Mammary epithelial cell (primary cell): ENCODE measurements around the gene MFSD1.

Source experiments
- EZH2 ChIP-seq: IDR thresholded peaks from 2 replicates; pipeline ENCODE4 v1.6.1; 2012; ENCODE audit warnings: low read length, inconsistent platforms, borderline replicate concordance
- TF ChIP-seq, protein P1 (sequence below), 2 donors: IDR thresholded peaks in 1 of 2; conservative IDR thresholded peaks in 1 of 2; 2 replicates each; pipeline ENCODE4 v1.5.1; 2011 to 2012; ENCODE audit warnings: inconsistent platforms in 2 of 2, low read length in 2 of 2, mild to moderate bottlenecking in 2 of 2, control low read depth in 1 of 2, low read depth in 1 of 2; ENCODE audit not compliant: insufficient read depth in 1 of 2; ENCODE audit errors: extremely low read depth in 1 of 2

DNA sequence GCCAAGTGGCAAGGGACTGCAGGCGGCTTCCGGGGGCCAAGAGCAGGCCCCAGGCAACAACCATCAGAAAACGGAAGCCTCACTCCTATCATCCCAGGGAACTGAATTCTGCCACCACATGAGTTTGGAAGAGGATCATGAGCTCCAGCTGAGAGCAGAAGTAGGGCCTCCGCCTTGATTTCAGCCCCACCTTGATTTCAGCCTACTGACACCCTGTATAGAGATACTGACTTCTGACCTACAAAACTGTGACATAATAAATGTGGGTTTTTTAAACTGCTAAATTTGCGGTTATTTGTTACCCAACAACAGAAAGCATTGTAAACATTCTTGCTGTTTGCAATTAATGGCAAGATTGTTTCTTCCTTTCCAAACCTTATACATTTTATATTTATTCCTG lies 48.0 kb upstream of the MFSD1 start:
- TF ChIP-seq, protein P1, sequence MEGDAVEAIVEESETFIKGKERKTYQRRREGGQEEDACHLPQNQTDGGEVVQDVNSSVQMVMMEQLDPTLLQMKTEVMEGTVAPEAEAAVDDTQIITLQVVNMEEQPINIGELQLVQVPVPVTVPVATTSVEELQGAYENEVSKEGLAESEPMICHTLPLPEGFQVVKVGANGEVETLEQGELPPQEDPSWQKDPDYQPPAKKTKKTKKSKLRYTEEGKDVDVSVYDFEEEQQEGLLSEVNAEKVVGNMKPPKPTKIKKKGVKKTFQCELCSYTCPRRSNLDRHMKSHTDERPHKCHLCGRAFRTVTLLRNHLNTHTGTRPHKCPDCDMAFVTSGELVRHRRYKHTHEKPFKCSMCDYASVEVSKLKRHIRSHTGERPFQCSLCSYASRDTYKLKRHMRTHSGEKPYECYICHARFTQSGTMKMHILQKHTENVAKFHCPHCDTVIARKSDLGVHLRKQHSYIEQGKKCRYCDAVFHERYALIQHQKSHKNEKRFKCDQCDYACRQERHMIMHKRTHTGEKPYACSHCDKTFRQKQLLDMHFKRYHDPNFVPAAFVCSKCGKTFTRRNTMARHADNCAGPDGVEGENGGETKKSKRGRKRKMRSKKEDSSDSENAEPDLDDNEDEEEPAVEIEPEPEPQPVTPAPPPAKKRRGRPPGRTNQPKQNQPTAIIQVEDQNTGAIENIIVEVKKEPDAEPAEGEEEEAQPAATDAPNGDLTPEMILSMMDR (conservative IDR thresholded peaks at IDR 0.05 in 1 of 2, IDR thresholded peaks at IDR 0.05 in 1 of 2; ENCODE audit: extremely low read depth in 1 of 2, insufficient read depth in 1 of 2, low read depth in 1 of 2, low read length in 2 of 2) = no peak
- no peak for TF ChIP-seq EZH2
